NCI-H510A treated with DMSO at 0.1 percent for 48 hours (cell line): ENCODE data around the gene KDM4C.
"Not testable (repeated sequence)": the region's sequence is repeated elsewhere in the genome, so short reads cannot be mapped to it uniquely, and the experiment has no call there.

ENCODE experiments used
- DNase-seq: peaks from one replicate; lab custom pipeline; 2025; lab: John Stamatoyannopoulos, UW

KDM4C gene

DNA sequence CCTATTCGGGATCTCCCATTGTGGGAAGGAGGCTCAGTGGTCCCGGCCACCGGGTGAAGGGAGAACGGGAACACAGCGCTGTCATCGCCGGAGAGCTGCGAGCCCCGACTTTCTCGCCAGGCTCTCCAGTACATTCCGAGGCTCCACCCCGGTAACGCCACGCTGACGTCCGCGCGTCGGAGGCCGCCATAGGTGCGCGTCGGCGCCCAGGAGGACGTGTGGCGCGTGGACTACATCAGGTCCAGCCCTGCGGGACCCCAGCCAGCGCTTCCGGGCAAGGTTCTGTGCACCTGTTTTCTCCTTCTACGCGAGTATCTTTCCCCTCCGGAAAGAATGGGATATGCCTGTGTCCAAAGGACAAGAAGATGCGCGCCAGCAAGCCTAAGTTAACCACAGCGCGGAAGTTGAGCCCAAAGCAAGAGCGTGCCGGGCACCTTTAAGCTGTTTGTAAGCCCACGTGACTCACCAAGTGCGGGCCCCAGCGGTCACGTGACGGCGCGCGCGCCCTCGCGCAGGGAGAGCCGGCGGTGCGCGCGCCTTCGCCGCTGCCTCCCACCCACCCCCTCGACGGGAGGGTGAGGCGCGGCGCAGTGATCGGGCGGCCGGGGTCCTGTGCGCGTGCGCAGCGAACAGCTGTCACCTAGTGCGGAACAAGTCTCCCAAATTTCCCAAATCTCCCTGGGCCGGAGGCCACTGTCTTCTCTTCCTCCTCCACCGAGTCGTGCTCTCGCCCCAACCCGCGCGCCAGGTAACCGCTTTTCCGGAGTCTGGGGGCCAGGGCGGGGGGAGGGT lies at the start of gene KDM4C:
TSS of gene KDM4C (plus strand) at position 518 of the 792 bp plus-strand sequence. CDS start 35,016 bp downstream, outside the sequence.
- DNase-seq = peak; percentile 83

DNA sequence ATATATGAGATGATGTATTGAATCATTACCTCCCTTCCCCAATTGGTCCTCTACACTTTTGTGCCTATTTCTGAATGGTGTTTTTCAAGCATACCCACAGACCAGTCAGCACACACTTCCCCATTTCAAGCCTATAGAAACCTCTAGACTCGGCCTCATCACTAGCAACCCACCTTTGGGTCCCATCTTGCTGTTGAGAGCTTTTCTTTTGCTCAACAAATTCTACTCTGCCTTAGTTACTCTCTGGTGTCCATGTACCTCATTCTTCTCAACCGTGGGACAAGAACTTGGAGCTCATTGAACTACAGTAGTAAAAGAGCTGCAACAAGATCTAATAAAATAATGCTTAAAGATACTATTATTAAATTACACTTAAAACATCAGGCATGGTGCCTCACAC lies 49.0 kb upstream of the KDM4C start:
- no peak for DNase-seq

DNA sequence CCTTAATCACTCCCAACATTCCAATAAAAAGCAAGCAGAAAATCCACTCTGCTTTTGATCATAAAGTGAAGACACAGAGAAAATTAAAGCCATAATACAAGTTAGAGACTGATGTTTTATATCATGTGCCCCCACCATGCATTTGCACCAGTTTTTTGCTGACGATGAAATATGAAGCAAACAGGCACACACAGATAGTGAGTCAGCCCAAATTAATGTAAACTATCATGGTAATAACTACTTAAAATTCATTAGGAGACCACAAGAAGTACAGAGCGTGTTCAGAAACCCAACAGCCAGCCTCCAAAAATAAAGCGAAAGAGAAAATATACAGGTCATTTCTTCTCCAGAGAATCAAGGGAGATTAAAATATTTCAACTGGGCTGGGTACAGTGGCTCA lies 46.4 kb upstream of the KDM4C start:
- no peak for DNase-seq

DNA sequence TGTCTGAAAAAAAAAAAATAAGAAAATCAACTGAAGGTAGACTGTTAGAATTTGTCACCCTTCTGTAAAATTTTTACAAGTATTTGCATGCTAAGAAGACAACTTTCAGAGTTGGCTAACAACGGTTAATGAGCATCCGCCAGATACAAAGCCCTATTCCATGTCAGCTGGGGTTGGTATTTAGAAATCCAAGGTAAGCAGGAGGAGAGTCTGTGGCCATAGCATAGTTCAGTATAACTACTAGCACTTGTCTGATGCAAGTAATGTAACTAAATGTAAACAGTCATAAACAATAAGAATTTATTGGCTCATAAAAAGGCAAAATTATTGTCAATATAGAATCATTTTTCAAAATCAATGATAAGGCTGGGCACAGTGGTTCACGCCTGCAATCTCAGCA lies 45.7 kb upstream of the KDM4C start:
- DNase-seq = no peak

DNA sequence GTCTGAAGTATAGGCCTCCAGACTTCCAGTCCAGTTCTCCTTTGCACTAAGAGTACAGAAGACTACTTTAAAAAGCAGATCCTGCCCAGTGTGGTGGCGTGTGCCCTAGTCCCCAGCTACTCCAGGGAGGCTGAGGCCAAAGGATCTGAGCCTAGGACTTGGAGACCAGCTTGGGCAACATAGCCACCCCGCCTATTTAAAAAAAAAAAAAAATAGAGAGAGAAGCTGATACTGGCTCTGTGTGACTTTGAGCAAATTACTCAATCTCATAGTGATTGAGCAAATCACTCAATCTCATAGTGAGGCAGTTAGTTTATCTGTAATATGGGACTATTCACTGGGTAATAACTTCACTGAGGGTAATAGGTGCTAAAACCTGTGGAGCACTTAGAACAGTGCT lies 43.6 kb upstream of the KDM4C start:
- DNase-seq = no peak

DNA sequence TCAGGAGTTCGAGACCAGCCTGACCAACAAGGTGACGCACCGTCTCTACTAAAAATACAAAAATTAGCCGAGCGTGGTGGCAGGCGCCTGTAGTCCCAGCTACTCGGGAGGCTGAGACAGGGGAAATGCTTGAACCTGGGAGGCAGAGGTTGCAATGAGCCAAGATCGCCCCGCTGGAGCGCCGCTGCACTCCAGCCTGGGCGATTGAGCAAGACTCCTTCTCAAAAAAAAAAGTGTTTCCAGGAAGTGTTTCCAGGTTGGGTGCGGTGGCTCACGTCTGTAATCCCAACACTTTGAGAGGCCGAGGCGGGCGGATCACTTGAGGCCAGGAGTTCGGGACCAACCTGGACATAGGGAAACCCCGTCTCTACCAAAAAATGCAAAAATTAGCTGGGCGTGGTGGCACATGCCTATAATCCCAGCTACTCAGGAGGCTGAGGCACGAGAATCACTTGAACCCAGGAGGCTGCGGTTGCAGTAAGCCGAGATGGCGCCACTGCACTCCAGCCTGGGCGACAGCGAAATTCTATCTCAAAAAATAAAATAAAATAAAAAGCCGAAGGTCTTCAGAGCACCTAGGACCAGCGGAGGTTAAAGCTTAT lies 42.5 kb upstream of the KDM4C start:
- DNase-seq = not testable (repeated sequence)

DNA sequence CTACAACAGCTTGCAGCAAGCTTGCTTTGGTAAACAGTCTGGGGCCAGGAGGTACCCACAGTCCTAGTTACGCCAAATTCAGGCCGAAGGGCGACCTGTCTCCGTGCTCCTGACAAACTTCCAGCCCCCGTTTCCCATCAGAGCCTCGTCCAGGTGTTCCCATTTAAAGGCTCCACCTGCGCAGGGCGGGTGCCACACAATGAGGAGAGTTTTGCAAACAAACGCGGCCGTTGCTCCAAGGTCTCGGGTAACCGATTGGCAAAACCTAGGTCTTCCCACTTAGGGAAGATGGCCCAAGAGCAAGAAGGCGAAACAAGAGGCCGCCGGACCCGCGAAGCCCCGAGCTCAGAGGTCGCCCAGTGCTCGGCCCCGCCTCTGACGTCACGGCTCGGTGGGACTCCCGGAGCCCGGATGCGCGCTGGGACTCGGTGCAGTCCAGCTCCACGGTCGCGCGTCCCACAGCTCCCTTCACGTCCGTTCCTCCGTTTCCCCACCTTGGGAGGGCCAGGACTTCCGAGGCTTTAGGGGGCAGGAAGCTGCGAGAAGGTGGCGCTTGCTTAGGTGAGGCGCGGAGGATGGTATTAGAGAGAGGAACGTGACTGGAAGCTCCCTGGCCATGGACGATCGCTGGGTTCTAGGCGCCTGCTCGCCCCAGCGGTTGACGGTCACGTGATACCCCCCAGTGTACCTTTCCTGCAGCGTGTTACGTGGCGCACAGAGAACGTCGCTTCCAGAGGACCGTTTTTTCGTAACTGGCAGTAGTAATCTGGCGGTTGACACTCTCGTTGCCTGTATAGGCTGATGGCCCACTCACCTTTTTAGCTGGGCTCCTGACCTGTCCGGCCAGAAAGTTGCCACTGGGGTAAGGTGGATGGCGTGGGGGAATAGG lies 41.8 kb upstream of the KDM4C start:
- DNase-seq = peak; percentile 58

DNA sequence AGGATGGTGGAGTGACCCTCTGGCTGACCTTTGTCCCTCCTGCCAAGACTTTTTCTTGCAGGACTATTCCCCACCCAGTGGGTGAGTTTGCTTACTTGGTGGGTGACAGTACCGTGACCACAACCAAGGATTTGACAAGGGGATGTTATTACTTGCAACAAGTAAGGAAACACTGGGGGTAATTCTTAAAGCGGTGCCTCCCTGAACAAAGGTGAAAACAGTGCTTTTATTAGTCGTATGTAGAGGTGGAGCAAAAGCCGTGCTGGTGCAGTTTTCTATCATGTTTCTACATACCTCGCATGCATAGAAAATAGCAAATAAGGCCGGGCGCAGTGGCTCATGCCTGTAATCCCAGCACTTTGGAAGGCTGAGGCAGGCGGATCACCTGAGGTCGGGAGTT lies 41.0 kb upstream of the KDM4C start:
- DNase-seq = no peak

DNA sequence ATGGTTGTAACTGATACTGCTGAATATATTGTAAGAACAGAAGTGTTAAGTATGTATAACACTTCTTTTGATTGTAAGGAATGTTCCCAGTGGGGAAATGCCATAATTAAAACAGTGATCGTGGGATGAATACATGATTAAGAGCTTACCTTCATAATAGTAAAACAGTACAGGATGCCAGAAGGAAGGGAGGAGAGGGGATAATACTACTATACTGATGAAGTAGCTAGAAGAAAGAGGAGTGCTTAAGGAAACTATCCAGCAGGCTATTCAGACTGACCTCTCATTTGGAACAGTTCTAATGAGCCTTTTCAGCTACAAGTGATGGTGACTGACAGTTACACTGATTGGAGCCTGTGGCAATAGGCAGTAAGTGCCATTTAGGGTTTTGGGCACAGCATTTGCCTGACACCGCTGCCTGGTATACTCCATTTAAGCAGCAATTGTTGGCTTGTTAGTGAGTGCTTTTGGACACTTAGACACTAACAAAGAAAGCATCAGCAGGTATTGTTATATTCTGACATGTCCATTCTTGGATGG lies 33.8 kb upstream of the KDM4C start:
- DNase-seq = no peak

DNA sequence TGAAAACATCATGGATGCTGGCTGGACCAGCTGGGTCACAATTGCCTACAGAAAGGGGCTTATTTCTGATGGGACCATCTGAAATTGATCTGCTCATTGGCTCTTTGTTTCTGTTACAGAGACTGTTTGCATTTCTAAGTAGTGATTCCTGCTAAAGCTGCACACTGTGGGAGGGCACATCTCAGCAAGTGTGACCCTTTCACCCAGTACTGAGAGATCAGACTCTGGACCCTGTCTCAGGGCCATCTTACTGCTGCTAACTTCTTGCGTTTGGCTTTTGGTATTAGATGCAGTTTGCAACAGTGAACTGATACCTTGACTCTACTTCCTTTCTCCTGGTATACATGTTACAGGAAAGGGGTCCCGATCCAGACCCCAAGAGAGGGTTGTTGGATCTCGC lies 24.5 kb upstream of the KDM4C start:
- no peak for DNase-seq

DNA sequence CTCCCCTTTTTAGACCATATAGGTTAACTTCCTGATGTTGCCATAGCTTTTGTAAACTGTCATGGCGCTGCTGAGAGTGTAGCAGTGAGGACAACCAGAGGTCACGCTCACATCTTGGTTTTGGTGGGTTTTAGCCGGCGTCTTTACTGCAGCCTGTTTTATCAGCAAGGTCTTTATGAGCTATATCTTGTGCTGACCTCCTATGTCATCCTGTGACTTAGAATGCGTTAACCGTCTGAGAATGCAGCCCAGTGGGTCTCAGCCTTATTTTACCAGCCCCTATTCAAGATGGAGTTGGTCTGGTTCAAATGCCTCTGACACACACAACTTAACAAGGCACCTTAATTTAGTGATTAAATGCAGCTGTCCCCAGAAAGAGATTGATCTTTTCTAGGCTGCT lies 23.9 kb upstream of the KDM4C start:
- no peak for DNase-seq

DNA sequence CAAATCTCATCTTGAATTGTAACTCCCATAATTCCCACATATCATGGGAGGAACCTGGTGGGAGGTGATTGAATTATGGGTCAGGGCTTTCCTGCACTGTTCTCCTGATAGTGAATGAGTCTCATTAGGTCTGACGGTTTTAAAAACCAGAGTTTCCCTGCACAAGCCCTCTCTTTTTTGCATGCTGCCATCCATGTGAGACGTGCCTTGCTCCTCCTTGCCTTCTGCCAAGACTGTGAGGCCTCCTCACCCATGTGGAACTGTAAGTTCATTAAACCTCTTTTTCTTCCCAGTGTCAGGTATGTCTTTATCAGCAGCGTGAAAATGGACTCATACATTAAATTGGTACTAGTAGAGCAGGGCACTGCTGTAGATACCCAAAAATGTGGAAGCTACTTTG lies 22.4 kb upstream of the KDM4C start:
- DNase-seq = no peak

DNA sequence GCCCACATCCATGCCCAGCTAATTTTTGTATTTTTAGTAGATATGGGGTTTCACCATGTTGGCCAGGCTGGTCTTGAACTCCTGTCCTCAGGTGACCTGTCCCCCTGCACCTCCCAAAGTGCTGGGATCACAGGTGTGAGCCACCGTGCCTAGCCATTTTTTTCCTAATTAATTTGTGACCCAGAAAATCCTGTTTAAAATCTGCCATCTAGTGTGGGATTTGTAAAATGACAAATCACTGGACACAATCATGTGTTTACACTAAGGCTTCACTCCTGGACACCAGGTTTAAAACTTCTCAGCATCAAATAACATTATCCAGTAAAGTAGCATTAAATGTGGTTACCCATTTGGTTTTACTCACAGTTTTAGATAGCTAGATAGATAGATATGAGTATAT lies 18.6 kb upstream of the KDM4C start:
- peak; percentile 4 for DNase-seq

DNA sequence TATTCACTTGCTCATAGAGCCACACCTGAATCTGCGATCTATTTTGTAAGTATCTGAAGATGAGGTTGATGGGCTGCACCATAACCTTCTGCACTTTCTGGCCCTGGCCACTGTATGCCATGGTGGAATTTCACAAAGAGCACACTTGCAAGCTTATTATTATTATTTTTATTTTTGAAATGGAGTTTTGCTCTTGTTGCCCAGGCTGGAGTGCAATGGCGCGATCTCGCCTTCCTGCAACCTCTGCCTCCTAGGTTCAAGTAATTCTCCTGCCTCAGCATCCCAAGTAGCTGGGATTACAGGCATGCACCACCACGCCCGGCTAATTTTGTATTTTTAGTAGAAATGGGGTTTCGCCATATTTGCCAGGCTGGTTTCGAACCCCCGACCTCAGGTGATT lies 8.9 kb upstream of the KDM4C start:
- DNase-seq = not testable (repeated sequence)

DNA sequence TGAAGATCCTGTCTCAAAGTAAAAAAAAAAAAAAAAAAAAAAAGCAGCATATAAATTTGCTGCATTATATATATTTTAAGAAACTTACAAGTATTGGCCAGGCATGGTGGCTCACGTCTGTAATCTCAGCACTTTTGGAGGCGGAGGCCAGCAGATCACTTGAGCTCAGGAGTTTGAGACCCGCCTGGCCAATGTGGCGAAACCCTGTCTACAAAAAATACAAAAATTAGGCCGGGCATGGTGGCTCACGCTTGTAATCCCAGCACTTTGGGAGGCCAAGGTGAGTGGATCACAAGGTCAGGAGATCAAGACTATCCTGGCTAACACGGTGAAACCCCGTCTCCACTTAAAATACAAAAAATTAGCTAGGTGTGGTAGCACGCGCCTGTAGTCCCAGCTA lies 2.9 kb upstream of the KDM4C start:
- DNase-seq = not testable (repeated sequence)

DNA sequence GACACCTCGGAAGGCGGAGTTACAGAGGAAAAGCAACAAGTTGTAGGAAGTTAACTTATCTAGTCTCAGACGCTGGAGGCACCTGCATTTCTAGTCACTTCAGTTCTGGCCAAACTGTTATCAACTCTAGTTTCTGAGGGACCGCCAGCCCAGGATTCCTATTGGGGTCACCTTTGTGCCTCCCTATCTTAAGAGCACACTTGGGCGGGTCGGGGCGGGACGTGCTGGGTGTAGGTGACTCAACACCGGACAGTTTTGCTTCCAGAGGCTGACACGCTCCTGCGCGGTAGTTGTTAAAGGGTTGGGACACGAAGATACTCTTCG lies 679 bp upstream of the KDM4C start:
- DNase-seq = peak; percentile 48

DNA sequence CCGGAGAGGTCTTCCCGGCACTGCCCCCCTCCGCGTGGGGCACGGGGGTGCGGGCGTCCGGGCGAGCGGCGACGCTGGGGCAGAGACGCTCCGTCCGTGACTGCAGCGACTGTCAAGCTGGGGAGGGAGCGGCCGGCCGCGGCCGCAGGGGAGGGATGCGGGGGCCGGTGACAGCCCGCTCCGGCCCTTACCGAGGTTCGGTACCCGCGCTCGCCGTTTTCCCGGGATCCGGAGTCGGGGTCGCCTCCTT lies 400 bp downstream of the KDM4C start:
- DNase-seq = no peak

DNA sequence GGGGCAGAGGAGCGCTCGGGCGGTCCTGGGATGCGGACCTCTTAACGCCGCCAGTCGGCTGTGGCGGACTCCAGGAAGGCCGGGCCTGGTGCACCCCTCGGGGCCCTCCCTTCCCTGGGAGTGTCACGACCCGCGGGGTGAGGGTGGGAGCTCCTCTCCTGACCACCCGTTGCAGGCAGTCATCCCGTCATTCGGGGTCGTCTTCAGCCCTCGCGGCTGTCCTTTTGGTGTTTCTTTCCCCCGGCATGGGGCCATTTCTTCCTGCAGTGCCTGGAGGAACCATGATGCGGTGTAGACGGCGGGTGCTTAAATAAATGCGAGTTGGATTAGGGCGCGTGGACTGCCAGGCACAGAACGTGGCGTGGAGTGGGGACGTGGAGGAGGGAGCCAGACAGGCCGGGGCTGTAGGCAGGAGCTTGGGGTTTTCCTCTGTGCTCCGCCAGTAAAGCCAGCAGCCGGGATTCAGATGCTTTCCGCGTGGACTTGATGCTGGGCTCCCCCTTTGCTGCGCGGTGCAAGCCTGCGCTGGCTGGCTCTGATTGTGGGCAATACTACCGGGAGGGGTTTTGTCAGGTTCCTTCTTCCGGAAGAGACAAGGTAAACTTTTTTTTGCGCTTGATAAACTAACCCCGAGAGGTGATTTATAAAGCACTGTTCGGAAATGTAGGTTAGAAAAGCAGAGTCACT lies 868 bp downstream of the KDM4C start:
- peak; percentile 55 for DNase-seq

DNA sequence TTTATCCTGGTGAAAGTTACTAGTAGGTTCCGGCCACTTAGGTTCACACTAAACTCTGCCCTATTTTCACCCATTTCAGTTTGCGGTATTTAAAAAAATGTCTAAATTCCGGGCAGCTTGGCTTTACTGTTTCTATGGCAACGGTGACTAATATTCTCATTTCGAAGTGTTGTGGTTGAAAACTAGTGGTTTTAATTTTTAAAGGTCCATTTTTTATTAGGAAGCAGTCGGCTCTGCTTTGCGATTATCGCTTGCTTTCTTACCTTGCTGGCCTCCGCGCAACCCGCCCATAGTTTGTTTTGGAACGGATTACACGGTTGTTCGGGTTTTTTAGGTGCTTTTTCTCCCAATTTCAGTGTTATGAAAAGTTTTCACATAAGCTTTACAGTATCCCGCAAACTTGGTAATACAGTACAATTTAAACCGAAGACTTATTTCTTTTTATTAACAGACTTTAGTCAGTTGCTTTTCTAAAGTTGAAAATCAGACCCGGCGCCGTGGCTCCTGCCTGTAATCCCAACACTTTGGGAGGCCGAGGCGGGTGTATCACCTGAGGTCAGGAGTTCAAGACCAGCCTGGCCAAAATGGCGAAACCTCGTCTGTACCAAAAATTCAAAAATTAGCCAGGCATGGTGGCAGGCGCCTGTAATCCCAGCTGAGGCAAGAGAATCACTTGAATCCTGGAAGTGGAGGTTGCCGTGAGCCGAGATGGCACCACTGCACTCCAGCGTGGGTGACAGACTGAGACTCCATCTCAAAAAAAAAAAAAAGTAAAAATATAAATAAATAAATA lies 1.6 kb downstream of the KDM4C start:
- DNase-seq = peak; percentile 54

DNA sequence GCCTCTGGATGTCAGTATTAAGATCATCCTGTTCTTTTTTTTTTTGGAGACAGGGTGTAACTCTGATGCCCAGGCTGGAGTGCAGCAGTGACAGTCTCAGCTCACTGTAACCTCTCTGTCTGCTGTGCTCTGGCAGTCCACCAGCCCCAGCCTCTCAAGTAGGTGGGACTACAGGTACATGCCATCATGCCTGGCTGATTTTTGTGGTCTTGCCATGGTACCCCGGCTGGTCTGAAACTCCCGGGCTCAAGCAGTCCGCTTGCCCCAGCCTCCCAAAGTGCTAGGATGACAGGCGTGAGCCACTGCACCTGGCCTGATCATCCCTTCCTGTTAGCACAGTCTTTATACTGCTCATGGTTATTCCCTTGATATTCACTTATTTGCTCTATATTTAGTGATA lies 3.5 kb downstream of the KDM4C start:
- no peak for DNase-seq

DNA sequence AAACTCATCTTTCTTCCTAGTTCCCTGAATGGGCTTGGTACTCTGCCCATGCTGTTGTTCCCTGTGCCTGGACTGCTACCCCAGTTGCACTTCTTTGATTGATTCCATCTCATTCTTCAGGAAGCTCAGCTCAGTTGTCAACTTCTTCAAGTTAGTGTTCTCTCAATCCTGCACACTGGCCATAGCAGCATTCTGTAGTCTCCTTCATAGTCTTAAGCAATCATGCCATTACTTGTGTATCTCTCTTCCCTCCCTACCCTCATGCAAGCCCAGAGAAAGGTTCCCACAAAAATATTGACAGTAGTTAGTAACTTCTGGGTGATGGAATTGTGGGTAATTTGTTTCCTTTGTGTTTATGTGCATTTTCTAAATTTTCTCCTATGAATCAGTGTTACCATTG lies 5.5 kb downstream of the KDM4C start:
- no peak for DNase-seq

DNA sequence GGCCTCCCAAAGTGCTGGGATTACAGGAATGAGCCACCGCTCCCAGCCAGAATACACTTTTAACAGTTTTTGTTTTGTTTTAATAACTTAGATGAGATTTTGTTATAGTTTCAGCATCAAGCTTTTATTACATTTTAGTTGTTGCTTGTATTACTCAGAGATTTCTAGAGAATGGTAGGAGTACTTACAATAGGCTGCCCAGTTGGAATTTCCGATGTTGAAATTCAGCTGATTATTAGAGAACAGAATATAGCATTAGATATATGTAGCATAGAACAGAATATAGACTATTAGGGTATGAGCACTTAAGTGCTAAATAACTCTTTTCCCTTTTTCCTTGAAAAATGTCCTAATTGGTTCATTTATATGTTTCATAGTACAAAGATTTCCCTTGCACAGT lies 6.2 kb downstream of the KDM4C start:
- no peak for DNase-seq
